Colonic mucosa (tissue), 4 donors: ENCODE data around the gene LMNA. TPM values are rescaled to one million over a fixed set of nuclear protein-coding genes. Genes with fewer than 3 reads are reported as not detected.
A peak's percentile ranks its signal among the peaks of the same experiment; 100 is the strongest.
"Not testable (repeated sequence)": the region's sequence is repeated elsewhere in the genome, so short reads cannot be mapped to it uniquely, and the experiment has no call there.

Experiments
- DNase-seq: peaks from one replicate; pipeline ENCODE4 v3.0.0-alpha.2; 2020
- H3K27ac ChIP-seq: fragments of 200-600 bp; one replicate; pipeline ENCODE4 v1.8.0; 2021
- H3K27me3 ChIP-seq: fragments of 200-600 bp; one replicate; pipeline ENCODE4 v1.8.0; 2021
- H3K36me3 ChIP-seq: fragments of 200-600 bp; one replicate; pipeline ENCODE4 v1.8.0; 2021
- H3K4me1 ChIP-seq: fragments of 200-600 bp; one replicate; pipeline ENCODE4 v1.8.0; 2021; ENCODE audit warnings: mild to moderate bottlenecking
- H3K4me3 ChIP-seq: fragments of 200-600 bp; one replicate; pipeline ENCODE4 v1.8.0; 2021
- H3K9ac ChIP-seq, 2 donors: one replicate each; pipeline ENCODE4 v1.7.0; 2013; ENCODE audit warnings: control low read depth in 2 of 2, low read depth in 2 of 2, low read length in 2 of 2
- H3K9me3 ChIP-seq: fragments of 200-600 bp; one replicate; pipeline ENCODE4 v1.8.0; 2021
- intact Hi-C: fragments of 100-400 bp; cut with DNase I; formaldehyde crosslinking; loops from one replicate; pipeline ENCODE4 v1.14.1; 2022
- total RNA-seq, 2 donors: library from RNA; stranded (reverse); fragmentation: NEBNext Ultra II Directional in 1 of 2; extraction: Animal tissue kit (Norgen Biotek cat#: 25700) in 1 of 2; gene quantifications; one replicate each; pipeline ENCODE4 v1.2.1, GENCODE V29; 2021
- TF ChIP-seq, protein P1 (sequence below): fragments of 200-600 bp; IDR thresholded peaks from one replicate; pipeline ENCODE4 v1.8.0; 2022; ENCODE audit warnings: antibody characterized with exemption, mild to moderate bottlenecking
- donor health status: healthy.
- donor health status: DM: no; HTN: no; CAD: no.
- donor health status: DM: no; HTN: no; CAD: no.

Gene LMNA
- total RNA-seq, 2 donors from 2014 or later, result 414 to 610 TPM

DNA sequence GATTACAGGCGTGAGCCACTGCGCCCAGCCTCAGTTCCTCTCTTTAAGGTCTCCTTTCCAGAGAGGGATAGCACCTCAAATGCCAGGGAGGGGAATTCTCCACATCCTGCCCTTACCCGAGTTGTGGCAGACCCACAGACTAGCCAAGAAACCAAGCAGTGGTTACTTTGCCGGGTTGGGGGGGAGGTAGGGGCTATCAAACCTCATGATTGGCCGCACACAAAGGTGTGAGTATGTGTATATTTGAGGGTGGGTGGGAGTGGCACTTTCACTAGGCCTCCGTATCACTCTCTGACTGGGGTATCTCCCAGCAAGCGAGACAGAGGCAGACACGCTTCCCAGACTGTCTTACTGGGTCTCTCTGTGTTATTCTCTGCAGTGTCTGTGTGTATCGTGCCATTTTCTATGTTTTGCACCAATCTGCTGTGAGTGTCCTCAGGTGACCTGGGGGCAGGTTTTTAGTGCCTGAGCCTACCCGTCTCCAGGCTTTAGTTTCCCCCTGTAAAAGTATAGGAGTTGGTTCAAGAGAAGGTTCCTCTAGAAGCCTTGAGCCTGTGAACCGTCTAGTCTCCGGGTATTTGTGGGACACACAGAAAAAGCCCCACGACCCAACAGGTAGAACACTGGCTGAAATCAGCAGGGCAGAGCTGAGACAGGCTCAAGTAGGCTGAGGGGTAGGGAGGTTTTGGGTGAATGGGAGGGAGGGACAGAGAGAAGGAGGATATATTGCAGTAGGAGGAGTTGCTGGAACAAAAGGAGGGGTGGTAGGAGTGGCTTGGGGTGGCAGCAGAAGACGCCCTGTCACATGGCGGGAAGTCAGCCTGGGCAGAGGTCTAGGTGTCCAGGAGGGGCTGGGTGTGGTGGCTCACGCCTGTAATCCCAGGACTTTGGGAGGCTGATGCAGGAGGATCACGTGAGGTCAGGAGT lies 10.3 kb downstream of the LMNA start:
- TF ChIP-seq, protein P1, sequence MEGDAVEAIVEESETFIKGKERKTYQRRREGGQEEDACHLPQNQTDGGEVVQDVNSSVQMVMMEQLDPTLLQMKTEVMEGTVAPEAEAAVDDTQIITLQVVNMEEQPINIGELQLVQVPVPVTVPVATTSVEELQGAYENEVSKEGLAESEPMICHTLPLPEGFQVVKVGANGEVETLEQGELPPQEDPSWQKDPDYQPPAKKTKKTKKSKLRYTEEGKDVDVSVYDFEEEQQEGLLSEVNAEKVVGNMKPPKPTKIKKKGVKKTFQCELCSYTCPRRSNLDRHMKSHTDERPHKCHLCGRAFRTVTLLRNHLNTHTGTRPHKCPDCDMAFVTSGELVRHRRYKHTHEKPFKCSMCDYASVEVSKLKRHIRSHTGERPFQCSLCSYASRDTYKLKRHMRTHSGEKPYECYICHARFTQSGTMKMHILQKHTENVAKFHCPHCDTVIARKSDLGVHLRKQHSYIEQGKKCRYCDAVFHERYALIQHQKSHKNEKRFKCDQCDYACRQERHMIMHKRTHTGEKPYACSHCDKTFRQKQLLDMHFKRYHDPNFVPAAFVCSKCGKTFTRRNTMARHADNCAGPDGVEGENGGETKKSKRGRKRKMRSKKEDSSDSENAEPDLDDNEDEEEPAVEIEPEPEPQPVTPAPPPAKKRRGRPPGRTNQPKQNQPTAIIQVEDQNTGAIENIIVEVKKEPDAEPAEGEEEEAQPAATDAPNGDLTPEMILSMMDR, result no peak
- DNase-seq, result peak; percentile 89
- intact Hi-C loops, result no loop called here
- Histone ChIP-seq H3K4me1 (peaks cover 81% of the 10 kb centered on the region), H3K9me3 (no peaks in the 10 kb centered on the region), H3K4me3 (no peak overlapping the region), H3K27ac (peak overlapping the region; percentile 94), H3K36me3 (no peaks in the 10 kb centered on the region), H3K9ac (peak overlapping the region in 1 of 2 donors; percentile 78), H3K27me3 (no peaks in the 10 kb centered on the region)

DNA sequence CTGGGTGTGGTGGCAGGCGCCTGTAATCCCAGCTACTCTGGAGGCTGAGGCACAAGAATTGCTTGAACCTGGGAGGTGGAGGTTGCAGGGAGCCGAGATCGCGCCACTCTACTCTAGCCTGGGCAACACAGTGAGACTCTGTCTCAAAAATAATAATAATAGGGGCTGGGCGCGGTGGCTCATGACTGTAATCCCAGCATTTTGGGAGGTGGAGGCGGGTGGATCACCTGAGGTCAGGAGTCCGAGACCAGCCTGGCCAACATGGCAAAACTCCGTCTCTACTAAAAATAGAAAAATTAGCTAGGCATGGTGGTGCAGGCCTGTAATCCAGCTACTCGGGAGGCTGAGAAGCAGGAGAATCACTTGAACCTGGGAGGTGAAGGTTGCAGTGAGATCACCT lies 11.0 kb downstream of the LMNA start:
- H3K4me3 ChIP-seq, H3K27me3 ChIP-seq, intact Hi-C loops, H3K9ac ChIP-seq, DNase-seq, H3K36me3 ChIP-seq, H3K9me3 ChIP-seq: not testable (repeated sequence)
- Histone ChIP-seq H3K27ac (peak overlapping the region; percentile 94), H3K4me1 (peaks cover 76% of the 10 kb centered on the region)

DNA sequence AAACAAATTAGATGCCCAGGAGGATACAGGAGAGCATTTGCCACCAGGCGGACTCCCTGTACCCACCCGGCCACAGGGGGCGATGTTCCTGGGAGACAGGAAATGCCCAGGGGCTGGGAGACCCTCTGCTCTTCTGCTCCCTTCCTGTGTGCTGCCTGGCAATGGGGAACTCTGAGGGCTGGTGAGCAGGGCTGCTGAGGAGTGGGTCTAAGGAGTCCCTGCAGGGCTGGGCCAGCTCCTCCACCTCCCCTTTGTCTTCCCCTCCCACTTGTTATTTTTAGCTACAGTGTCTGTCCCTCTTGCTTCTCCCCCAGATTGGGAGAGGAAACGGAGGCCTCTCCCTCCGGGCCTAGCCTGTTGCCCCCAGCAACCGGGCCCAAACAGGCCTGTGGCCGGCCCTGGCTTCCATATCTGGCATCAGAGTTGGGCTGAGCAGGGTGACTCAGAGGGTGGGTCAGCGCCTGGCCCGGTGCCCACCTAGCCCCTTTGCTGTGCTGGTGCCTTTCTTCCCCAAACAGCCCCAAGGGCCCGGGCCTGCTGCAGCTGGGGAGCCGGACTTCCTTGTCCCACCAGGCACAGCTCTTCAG lies 11.6 kb downstream of the LMNA start:
- Histone ChIP-seq H3K9me3 (no peaks in the 10 kb centered on the region), H3K27ac (peak overlapping the region; percentile 94), H3K27me3 (no peaks in the 10 kb centered on the region), H3K4me1 (peaks cover 72% of the 10 kb centered on the region), H3K4me3 (no peak overlapping the region), H3K9ac (peak overlapping the region; percentile 52 to 59), H3K36me3 (peaks cover 7% of the 10 kb centered on the region)
- TF ChIP-seq, protein P1, result peak; percentile 15
- intact Hi-C loops, result no loop called here
- DNase-seq, result peak; percentile 79

DNA sequence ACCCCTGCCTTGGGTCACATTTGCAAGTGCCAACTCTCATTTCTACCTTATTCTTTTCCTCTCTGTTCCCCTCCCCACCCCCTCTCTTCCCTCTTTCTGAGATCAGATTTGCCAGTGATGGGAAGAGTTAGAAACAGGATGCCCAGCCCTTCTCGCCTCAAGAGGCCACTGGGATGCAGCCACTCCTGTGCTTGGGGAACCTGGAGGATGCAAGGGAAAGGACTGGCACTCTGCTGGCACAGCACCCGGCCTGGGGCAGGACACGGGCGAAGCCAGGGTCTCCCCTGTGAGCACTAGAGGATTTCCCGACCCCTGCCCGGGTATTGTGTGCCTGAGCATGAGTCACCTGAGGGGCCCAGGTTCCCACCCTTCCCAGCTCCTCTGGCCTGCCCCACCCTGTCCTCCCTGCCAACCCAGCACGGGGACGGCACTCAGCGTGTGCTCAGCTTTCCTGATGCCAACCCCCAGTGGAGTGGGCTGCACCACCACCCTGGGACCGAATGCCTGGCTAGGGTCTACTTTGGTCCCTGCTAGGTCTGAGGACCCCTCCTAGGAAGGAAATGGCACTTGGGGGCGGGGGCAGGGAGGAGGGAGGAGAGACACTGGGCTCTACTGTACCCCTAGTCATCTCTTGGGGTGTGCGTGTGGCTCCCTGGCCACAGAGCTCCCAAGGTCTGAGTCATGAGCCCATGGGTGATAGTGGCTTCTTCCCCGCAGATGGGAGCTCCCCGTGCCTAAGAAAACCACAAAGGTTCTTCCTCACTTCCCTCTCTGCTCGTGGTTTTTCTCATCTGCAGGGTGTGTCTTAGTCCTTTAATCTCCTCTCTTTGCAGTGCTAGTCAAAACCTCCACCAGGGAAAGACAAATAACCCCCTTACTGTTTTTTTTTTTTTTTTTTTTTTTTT lies 12.4 kb downstream of the LMNA start:
- Histone ChIP-seq H3K36me3 (peaks cover 11% of the 10 kb centered on the region), H3K4me3 (no peak overlapping the region), H3K4me1 (peaks cover 65% of the 10 kb centered on the region), H3K9me3 (no peaks in the 10 kb centered on the region), H3K9ac (peak overlapping the region; percentile 52 to 59), H3K27me3 (no peaks in the 10 kb centered on the region), H3K27ac (peak overlapping the region; percentile 94)
- TF ChIP-seq, protein P1, result no peak
- intact Hi-C loops, result no loop called here
- DNase-seq, result no peak

DNA sequence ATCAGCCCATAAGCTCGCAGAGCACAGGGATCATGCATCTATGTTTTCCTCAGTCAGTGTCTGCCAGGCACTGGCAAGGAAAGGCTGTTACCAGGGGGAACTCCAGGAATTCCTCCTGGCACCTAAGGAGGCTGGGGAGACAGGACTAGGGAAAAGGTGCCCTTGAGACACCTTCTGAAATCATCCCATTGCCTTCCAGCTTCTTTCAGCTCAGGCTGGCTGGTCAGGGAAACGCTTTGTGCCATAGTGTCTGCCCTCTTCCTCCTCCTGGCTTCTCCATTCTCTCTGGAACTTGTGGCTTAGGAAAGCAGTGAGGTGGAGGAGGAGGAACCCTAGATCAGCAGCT lies 13.8 kb downstream of the LMNA start:
- Histone ChIP-seq H3K27me3 (no peaks in the 10 kb centered on the region), H3K4me3 (no peak overlapping the region), H3K9me3 (no peaks in the 10 kb centered on the region), H3K9ac (peak overlapping the region; percentile 58 to 64), H3K27ac (peak overlapping the region; percentile 94), H3K4me1 (peaks cover 55% of the 10 kb centered on the region), H3K36me3 (peaks cover 17% of the 10 kb centered on the region)
- TF ChIP-seq, protein P1, result no peak
- intact Hi-C loops, result loop anchor here (2.0 kb wide), 1 partner anchor 31 kb away; no protein-coding TSS in a partner anchor
- DNase-seq, result no peak
